ENCODE measurements around the gene RPS6KB2. TPM values are rescaled to one million over a fixed set of nuclear protein-coding genes. Genes with fewer than 3 reads are reported as not detected.
A peak's percentile ranks its signal among the peaks of the same experiment; 100 is the strongest.

Gene RPS6KB2
- total and polyA plus RNA-seq, 9 of the 15 experiments (the other 6 are each of a cell fraction or from before 2014, with no cell fraction given): 0.42 to 122 (median 82.6) TPM

- H3K27me3 ChIP-seq (ENCODE audit: control insufficient read depth in 2 of 2, insufficient read depth in 2 of 2, low read length in 2 of 2): no peaks in the 10 kb centered on the region
- WGBS (ENCODE audit: insufficient coverage, low coverage, missing lambda C conversion rate): 93% methylated on average over 22 of the region's 24 CpGs
- H2AFZ ChIP-seq (ENCODE audit: low read depth, low read length): no peak overlapping the region
- no peak overlapping the region for H3K4me2 ChIP-seq (ENCODE audit: insufficient read depth, low read length)
- peaks cover 7% of the 10 kb centered on the region for H3K9me1 ChIP-seq (ENCODE audit: control insufficient read depth, insufficient read depth, low read length)
- DNase-seq (ENCODE audit: extremely low read depth in 1 of 4, low spot score in 3 of 4) (no peak), ATAC-seq (no peak), FAIRE-seq (no peak)
- H4K20me1 ChIP-seq (replicated peaks; ENCODE audit: control insufficient read depth, insufficient read depth, low read length): no peaks in the 10 kb centered on the region
- peaks cover 25% of the 10 kb centered on the region for H3K79me2 ChIP-seq (ENCODE audit: control insufficient read depth, insufficient read depth, low read length)
- H3K9me3 ChIP-seq (replicated peaks; ENCODE audit: control insufficient read depth, insufficient read depth, low read depth, low read length): no peaks in the 10 kb centered on the region
- ChIA-PET CTCF (ENCODE audit: low intra/inter-chr PET ratio) (no interaction called here), POLR2A (interaction anchor here (1.1 to 3.6 kb wide), 2 partner anchors 6 to 10 kb away, joined by 3 to 21 read pairs; partner anchors contain the start of gene PTPRCAP)
- peaks cover 22 to 62% of the 10 kb centered on the region in 2 experiments for H3K4me1 ChIP-seq (replicated peaks in 1 of 2; ENCODE audit: control insufficient read depth in 2 of 2, insufficient read depth in 2 of 2, low read length in 2 of 2)
- in situ Hi-C loops (cut with MboI): no loop called here
- peak overlapping the region in 1 of 2 experiments; percentile 48; a peak in 1 of 4 replicates for H3K9ac ChIP-seq (ENCODE audit: insufficient read depth in 1 of 2, low read depth in 2 of 2, low read length in 2 of 2)
- no TSS peak for BruUV-seq (replicated peaks)
- H3K4me3 ChIP-seq: no peak overlapping the region
- peaks cover 70% of the 10 kb centered on the region; the same call in 2 of the 3 replicates for H3K36me3 ChIP-seq (ENCODE audit: control insufficient read depth, insufficient read depth, low read length)
- H3K27ac ChIP-seq (ENCODE audit: extremely low read depth, low read depth, low read length): no peak overlapping the region
- TF ChIP-seq PURB (CRISPR knock-in tag; IDR thresholded peaks at IDR 0.05; ENCODE audit: low read depth) (no peak), SOX6 (IDR thresholded peaks at IDR 0.05) (no peak), POLR2G (IDR thresholded peaks at IDR 0.05; ENCODE audit: low read depth, low read length) (0 out of 2 replicates have a peak, but pooled peaks have one; percentile 31), NR0B1 (IDR thresholded peaks at IDR 0.05; ENCODE audit: partially characterized antibody) (no peak), RBFOX2 (IDR thresholded peaks at IDR 0.05; ENCODE audit: low read depth, low read length) (peak; percentile 9; the same call in 1 of the 2 replicates), CHD2 (IDR thresholded peaks at IDR 0.05; ENCODE audit: low read depth, low read length) (no peak)
- intact Hi-C loops (cut with micrococcal nuclease): no loop called here
These were observed 3.3 kb downstream of the RPS6KB2 start for GRCh38 chr11:67431346-67432249.

Measured in K562 (cell line).